ENCODE results near the gene LRSAM1.

Gene LRSAM1

GRCh38 chr9:127502706-127503378 lies 51.5 kb downstream of the LRSAM1 start:
- no peak overlapping the region for H3K27ac Mint-ChIP-seq

GRCh38 chr9:127503379-127503921 lies 52.1 kb downstream of the LRSAM1 start:
- no peak for DNase-seq
- Mint-ChIP-seq H3K27ac (no peak overlapping the region), H3K9me3 (no peaks in the 10 kb centered on the region), H3K36me3 (ENCODE audit: low read depth) (no peaks in the 10 kb centered on the region), H3K4me3 (no peak overlapping the region), H3K4me1 (no peaks in the 10 kb centered on the region), H3K27me3 (ENCODE audit: low read depth, poor library complexity) (no peaks in the 10 kb centered on the region)
- no peak for TF ChIP-seq CTCF (IDR thresholded peaks at IDR 0.05)

More at GRCh38 chr9:127502706-127503378, 51.5 kb downstream of the LRSAM1 start:
- Mint-ChIP-seq H3K36me3 (ENCODE audit: low read depth) (no peaks in the 10 kb centered on the region), H3K9me3 (no peaks in the 10 kb centered on the region), H3K4me1 (no peaks in the 10 kb centered on the region), H3K4me3 (no peak overlapping the region), H3K27me3 (ENCODE audit: low read depth, poor library complexity) (no peaks in the 10 kb centered on the region)
- no peak for TF ChIP-seq CTCF (IDR thresholded peaks at IDR 0.05)
- DNase-seq: no peak

GRCh38 chr9:127503947-127504886 lies 52.9 kb downstream of the LRSAM1 start:
- peak; percentile 84 for DNase-seq
- peak; percentile 88 for TF ChIP-seq CTCF (IDR thresholded peaks at IDR 0.05)
- Mint-ChIP-seq H3K27me3 (ENCODE audit: low read depth, poor library complexity) (no peaks in the 10 kb centered on the region), H3K36me3 (ENCODE audit: low read depth) (no peaks in the 10 kb centered on the region), H3K27ac (peak overlapping the region; percentile 64), H3K4me3 (no peak overlapping the region), H3K4me1 (no peaks in the 10 kb centered on the region), H3K9me3 (no peaks in the 10 kb centered on the region)

GRCh38 chr9:127504887-127505251 lies 53.6 kb downstream of the LRSAM1 start:
- H3K36me3 Mint-ChIP-seq (ENCODE audit: low read depth): no peaks in the 10 kb centered on the region
- H3K27ac Mint-ChIP-seq: no peak overlapping the region
- no peaks in the 10 kb centered on the region for H3K9me3 Mint-ChIP-seq
- H3K4me1 Mint-ChIP-seq: no peaks in the 10 kb centered on the region
- H3K4me3 Mint-ChIP-seq: no peak overlapping the region
- no peaks in the 10 kb centered on the region for H3K27me3 Mint-ChIP-seq (ENCODE audit: low read depth, poor library complexity)
- no peak for TF ChIP-seq CTCF (IDR thresholded peaks at IDR 0.05)
- DNase-seq: no peak

GRCh38 chr9:127505396-127506116 lies 54.2 kb downstream of the LRSAM1 start:
- peak; percentile 47 for TF ChIP-seq CTCF (IDR thresholded peaks at IDR 0.05)
- Mint-ChIP-seq H3K4me1 (no peaks in the 10 kb centered on the region), H3K27ac (no peak overlapping the region), H3K36me3 (ENCODE audit: low read depth) (no peaks in the 10 kb centered on the region), H3K4me3 (no peak overlapping the region), H3K27me3 (ENCODE audit: low read depth, poor library complexity) (no peaks in the 10 kb centered on the region), H3K9me3 (no peaks in the 10 kb centered on the region)
- peak; percentile 61 for DNase-seq
